ENCODE measurements around the gene AGAP2. TPM values are rescaled to one million over a fixed set of nuclear protein-coding genes. Genes with fewer than 3 reads are reported as not detected.
A peak's percentile ranks its signal among the peaks of the same experiment; 100 is the strongest.

Gene AGAP2
- total RNA-seq, 4 donors from 2014 or later: 1.2 to 125 (median 5.6) TPM

- TF ChIP-seq POLR2A (IDR thresholded peaks at IDR 0.05) (no peak), CTCF (IDR thresholded peaks at IDR 0.05) (no peak), EP300 (IDR thresholded peaks at IDR 0.05; ENCODE audit: low read depth) (no peak), POLR2AphosphoS5 (IDR thresholded peaks at IDR 0.05) (no peak)
- 91% methylated on average over 3 of the region's 3 CpGs; no CpG with 5 or more reads in 1 of the 2 donors for WGBS, 2 donors (ENCODE audit: low coverage in 1 of 2)
- no peak overlapping the region for H3K27ac ChIP-seq
- H3K36me3 ChIP-seq: no peaks in the 10 kb centered on the region
- DNase-seq: no peak
- H3K4me1 ChIP-seq: peaks cover 15 to 43% (median 40%) of the 10 kb centered on the region in 4 donors
- H3K4me3 ChIP-seq: no peak overlapping the region
- peaks cover 43% of the 10 kb centered on the region for H3K27me3 ChIP-seq
- intact Hi-C loops (cut with DNase I; ENCODE audit: low total_unique reads): no loop called here
- in situ Hi-C loops (cut with MboI; ENCODE audit: low pct_ligation_motif_present in 1 of 4, low pct_unique_long_range_greater_than_20kb in 1 of 4, low sequenced_read_pairs in 3 of 4): no loop called here
- H3K9me3 ChIP-seq: no peaks in the 10 kb centered on the region
These were observed 29.3 kb upstream of the AGAP2 start for GRCh38 chr12:57767876-57768275.

- Histone ChIP-seq H3K4me1 (peaks cover 15 to 40% (median 39%) of the 10 kb centered on the region in 4 donors), H3K36me3 (no peaks in the 10 kb centered on the region), H3K4me3 (no peak overlapping the region), H3K9me3 (no peaks in the 10 kb centered on the region), H3K27me3 (peaks cover 43% of the 10 kb centered on the region), H3K27ac (no peak overlapping the region)
- intact Hi-C loops (cut with DNase I; ENCODE audit: low total_unique reads) (no loop called here), in situ Hi-C loops (cut with MboI; ENCODE audit: low pct_ligation_motif_present in 1 of 4, low pct_unique_long_range_greater_than_20kb in 1 of 4, low sequenced_read_pairs in 3 of 4) (no loop called here)
- TF ChIP-seq POLR2A (IDR thresholded peaks at IDR 0.05) (no peak), EP300 (IDR thresholded peaks at IDR 0.05; ENCODE audit: low read depth) (no peak), POLR2AphosphoS5 (IDR thresholded peaks at IDR 0.05) (no peak), CTCF (IDR thresholded peaks at IDR 0.05) (no peak)
- no peak for DNase-seq
These were observed 28.8 kb upstream of the AGAP2 start for GRCh38 chr12:57767305-57767698.

- 12% methylated on average over 32 of the region's 38 CpGs; no CpG with 5 or more reads in 1 of the 2 donors for WGBS, 2 donors (ENCODE audit: low coverage in 1 of 2)
- in situ Hi-C loops (cut with MboI; ENCODE audit: low pct_ligation_motif_present in 1 of 4, low pct_unique_long_range_greater_than_20kb in 1 of 4, low sequenced_read_pairs in 3 of 4): no loop called here
- Histone ChIP-seq H3K4me1 (peaks cover 15 to 40% (median 38%) of the 10 kb centered on the region in 4 donors), H3K4me3 (peak within 1 kb of the TSS in 3 of 4 donors; percentile 26 to 54 (median 41)), H3K27ac (no peak within 1 kb of the TSS), H3K36me3 (no peaks in the 10 kb centered on the region), H3K27me3 (peaks cover 43% of the 10 kb centered on the region), H3K9me3 (no peaks in the 10 kb centered on the region)
- TF ChIP-seq EP300 (IDR thresholded peaks at IDR 0.05; ENCODE audit: low read depth) (no peak), CTCF (IDR thresholded peaks at IDR 0.05) (no peak), POLR2A (IDR thresholded peaks at IDR 0.05) (no peak), POLR2AphosphoS5 (IDR thresholded peaks at IDR 0.05) (no peak)
- intact Hi-C loops (cut with DNase I; ENCODE audit: low total_unique reads): no loop called here
- no peak for DNase-seq
These were observed 28.1 kb upstream of the AGAP2 start, which contains the start of gene CYP27B1 for GRCh38 chr12:57766464-57767304. Gene CYP27B1 (minus strand): TSS chr12:57767078. CDS start chr12:57767041, 37 bp downstream.

GRCh38 chr12:57765698-57766463 is 27.3 kb upstream of the AGAP2 start:
- in situ Hi-C loops (cut with MboI; ENCODE audit: low pct_ligation_motif_present in 1 of 4, low pct_unique_long_range_greater_than_20kb in 1 of 4, low sequenced_read_pairs in 3 of 4): no loop called here
- no peak for DNase-seq
- 7 to 14% methylated on average over 2 to 37 of the region's 40 CpGs for WGBS, 2 donors (ENCODE audit: low coverage in 1 of 2)
- intact Hi-C loops (cut with DNase I; ENCODE audit: low total_unique reads): no loop called here
- no peaks in the 10 kb centered on the region for H3K9me3 ChIP-seq
- H3K4me3 ChIP-seq: peak overlapping the region in 3 of 4 donors; percentile 26 to 54 (median 41)
- TF ChIP-seq POLR2A (IDR thresholded peaks at IDR 0.05) (no peak), CTCF (IDR thresholded peaks at IDR 0.05) (no peak), EP300 (IDR thresholded peaks at IDR 0.05; ENCODE audit: low read depth) (no peak), POLR2AphosphoS5 (IDR thresholded peaks at IDR 0.05) (no peak)
- H3K36me3 ChIP-seq: no peaks in the 10 kb centered on the region
- H3K4me1 ChIP-seq: peaks cover 9 to 32% (median 31%) of the 10 kb centered on the region in 4 donors
- no peak overlapping the region for H3K27ac ChIP-seq
- H3K27me3 ChIP-seq: peaks cover 43% of the 10 kb centered on the region

All from transverse colon (tissue), 4 donors.